Fibroblast of skin of left quadriceps (primary cell): ENCODE results near the gene GGTLC3.
"Not testable (repeated sequence)": the region's sequence is repeated elsewhere in the genome, so short reads cannot be mapped to it uniquely, and the experiment has no call there.

Experiments used
- DNase-seq, 2 experiments: peaks; one replicate each; pipeline ENCODE4 v3.0.0-alpha.2; 2013; ENCODE audit warnings: low read depth in 2 of 2

Gene GGTLC3

DNA sequence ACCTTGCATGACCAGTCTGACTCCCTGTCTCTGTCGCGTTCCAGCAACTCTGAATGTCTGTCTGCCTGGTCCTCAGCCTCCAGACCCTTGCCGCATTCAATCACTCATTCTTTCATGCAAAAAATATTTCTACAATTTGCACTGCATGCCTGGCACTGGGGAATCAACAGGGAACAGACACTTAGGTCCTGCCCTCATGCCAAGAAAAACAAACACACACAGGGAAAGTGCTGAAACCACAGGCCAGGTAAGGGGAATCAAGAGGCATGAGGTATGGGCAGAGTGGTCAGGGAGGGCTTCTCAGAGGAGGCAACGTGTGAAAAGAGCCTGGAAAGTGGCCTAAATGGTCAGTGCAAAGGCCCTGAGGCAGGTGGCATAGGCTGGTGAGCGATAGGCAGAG lies at the start of gene GGTLC3:
Gene GGTLC3, minus strand, starts transcription at position 101 of the 400 bp plus-strand sequence. CDS start 264 bp downstream, outside the sequence.
- DNase-seq = not testable (repeated sequence)

DNA sequence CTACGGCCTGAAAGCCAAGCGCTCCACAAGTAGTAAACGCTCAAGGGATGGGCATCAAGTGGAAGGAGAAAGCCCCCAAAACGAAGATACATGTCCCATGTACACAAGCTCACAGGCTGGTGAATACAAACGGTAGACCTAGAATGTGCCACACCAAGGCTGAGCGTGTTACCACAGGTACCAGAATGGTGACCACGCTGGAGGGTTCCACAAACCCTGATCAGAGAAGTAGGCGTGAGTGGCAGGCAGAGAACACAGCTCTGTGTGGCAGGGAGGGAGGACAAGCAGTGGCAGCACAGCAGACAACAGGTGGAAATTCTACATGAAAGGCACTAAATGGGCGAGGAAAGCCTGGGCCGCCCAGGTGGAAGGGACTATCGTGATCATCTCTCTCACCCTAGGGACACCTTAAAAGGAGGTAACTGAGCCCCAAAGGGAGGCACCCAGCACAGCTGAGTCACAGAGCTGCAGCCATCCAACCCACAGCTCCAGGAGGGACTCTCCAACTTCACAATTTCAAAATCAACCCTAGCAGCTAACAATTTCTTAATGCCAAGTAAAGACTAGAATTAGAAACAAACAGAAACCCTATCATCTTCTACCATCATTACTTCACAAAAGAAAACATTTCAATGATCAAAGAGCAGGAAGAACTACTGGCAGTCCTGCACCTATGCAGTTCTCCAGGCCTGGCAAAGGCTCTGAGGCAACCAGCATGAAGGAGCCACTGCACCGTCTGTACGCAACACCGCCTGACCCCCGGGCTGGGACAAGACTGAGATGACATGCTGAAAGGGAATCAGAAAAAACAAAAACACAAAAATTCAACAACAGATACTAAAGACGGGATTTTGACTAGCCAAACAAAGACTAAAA lies 42.4 kb upstream of the GGTLC3 start:
- DNase-seq = not testable (repeated sequence)

DNA sequence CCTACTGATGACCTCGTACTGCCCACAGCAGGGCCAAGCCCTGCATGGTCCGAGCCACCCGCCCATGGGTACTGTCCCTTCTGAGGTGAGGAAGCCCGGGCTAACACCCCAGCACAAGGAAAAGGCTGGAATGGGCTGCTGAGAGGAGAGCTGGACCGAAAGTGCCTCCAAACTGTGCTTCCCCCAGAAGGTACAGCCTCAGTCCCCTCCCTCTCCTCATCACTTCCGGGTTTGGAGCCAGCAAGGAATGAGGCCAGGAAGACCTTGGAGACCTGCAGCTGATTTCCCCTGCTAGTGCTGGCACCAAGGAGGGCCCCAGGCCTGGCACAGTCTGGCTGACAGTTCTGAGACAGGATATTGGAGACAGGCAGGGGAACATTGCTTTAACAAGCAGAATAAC lies 41.0 kb upstream of the GGTLC3 start:
- DNase-seq = not testable (repeated sequence)

DNA sequence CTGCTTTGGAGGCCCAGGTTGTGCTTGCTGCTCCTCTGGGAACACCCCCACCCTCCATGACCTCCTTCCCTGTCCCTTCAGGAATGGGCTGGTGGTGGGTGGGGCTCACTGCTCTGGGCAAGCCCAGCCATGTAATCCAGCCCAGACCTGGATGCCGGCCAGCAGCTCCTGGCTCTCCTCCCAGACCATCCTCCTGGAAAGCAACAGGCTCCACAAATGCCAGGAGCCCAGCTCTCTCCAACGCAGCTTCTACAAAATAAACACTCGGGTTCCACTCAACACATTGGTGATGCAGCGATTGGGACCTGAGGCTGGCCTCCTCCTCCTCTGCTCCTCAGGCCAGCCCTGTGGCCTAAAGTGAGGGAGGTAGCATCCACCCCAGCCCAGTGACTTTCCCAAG lies 40.6 kb upstream of the GGTLC3 start:
- DNase-seq = not testable (repeated sequence)

DNA sequence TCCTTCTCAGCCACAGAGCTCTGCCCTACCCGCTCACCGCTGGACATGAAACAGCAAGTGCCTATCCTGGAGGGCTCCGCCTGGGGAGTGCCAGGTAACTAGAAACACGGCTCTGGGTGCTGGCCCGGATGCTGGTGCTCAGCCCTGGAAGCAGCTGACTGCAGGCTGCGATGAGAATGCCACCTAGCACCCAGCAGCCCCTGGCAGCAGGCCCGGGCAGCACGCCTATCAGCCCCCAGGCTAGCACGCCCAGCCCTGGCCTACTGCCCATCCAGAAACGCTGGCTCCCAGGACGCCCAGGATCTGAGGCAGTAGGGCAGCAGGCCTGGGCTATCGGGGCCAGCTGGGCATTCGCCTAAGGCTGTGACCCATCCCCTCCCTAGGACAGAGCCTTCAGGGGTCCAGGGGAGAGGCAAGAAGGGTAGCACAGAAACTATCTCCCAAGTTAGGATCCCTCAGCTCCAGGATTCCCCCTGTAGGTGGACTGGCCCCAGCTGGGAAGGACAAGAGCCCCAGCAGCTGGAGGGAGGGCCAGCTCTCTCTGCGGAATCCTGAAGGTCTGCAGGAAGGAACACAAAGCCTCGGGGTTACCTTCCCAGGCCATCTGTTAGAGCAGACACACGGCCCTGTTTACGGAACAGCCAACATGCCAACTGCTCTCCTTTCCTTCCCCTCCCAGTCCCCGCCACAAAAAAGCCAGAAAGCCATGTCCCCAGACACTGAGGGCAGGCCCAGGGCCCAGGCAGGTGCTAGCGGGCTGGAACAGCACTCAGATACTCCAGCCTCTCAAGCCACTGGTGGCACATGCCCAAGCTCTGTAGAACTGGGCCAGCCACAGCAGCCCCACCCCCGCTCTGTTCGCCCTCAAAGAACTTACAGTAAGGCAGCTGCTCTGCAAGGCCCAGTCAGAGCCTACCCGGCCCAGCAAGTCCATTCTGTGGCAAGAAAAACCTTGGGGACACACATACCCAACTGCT lies 36.6 kb upstream of the GGTLC3 start:
- DNase-seq = not testable (repeated sequence)

DNA sequence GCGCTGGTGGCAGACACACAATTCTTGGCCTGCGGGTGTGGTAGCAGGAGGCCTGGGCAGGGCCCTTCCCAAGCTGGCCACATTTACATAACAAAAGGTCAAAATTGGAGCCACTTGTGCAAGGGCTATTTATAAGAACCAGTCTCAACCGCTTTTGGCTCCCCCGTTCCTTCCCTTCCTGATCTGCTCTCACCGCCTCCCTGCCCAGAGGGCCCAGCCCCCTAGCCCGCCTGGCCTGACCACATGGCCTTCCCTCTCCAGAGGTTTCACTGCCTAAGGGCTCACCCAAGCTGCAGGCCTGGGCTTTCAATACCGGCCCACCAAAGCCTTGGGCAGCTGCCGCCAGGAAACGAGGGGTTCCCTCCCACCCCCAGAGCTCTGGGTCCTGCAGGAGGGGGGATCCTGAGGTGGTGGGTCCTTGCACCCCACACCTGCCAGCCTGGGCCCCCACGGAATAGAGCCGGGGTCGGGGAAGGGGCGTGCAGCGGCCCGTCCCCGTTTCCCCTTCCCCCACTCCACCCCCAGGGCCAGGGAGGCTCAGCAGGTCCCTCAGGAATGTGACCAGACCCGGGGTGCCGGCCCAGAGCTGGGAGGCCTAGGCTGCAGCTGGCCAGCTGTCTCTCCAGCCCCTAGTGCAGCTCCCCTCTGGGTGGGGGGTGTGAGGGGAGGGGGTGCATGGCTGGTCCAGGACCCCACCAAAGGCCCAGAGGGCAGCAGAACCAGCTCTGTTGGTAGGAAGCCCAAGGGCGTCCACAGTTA lies 35.1 kb upstream of the GGTLC3 start:
- not testable (repeated sequence) for DNase-seq

DNA sequence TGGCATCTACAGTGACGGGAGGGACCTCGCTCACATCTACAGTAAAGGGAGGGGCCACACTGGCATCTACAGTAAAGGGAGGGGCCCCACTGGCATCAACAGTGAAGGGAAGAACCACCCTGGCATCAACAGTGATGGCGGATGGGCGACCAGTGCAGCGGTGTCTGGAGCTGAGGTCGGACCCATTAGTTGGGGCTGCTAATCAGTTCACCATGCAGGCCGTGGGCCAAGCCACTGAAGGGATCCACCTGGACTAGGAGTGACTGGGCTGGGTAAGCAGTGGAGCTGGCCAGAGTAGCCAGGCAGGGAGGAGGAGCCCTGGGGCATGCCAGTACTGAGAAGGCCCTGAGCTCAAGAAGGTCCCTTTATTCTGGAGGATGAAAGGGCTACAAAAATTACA lies 33.1 kb upstream of the GGTLC3 start:
- not testable (repeated sequence) for DNase-seq

DNA sequence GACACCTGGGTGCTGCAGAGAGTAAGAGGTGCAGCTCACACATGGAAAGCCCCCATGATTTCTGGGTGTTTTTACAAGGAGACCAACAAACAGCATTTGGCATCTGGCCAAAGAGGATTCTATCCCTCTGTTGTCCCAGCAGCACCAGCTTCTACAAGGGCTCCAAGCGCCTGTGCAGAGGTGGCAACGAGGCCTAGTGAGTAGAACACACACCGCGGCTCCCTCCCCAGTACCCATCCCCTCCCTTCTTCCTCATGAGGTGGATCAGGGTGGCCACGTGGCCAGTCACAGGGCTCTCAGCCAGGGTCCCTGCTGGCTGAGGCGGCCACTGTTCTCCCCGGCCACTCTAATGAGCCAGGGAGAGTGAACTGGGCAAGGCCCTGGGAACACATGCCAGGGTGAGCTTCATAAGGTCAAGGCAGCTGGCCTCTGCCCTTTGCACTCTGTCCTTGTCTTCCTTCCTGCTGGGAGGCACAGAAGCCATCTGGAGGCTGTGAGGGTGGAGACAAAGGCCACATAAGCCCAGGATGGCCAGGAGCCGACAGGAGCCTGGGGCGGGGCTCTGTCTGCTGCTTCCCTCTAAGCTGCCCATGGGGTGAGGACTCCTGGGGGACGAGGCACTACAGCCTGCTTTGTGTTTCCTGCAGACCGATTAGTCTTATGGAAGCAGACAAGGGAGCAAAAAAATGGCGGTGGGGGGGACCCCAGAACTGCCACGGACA lies 31.7 kb upstream of the GGTLC3 start:
- not testable (repeated sequence) for DNase-seq

DNA sequence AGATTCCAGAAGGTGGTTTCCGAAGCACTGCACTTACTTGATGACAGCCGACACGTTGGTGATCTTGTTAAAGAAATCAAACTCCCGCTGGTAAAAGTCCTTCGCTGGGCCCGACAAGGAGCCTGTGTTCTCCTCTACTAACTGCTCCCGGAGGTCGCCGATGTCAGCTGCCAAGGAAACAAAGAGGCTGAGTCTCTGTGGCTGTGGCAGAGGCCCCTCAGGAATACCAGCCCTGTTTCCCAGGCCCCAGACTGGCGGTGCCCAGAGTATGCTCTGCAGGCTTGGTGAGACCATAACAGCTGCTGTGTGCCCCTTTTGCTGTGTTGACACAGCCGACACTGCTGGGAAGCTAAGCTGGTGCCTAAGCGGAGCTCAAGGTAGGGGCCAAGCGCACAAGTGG lies 26.7 kb upstream of the GGTLC3 start:
- DNase-seq = not testable (repeated sequence)

DNA sequence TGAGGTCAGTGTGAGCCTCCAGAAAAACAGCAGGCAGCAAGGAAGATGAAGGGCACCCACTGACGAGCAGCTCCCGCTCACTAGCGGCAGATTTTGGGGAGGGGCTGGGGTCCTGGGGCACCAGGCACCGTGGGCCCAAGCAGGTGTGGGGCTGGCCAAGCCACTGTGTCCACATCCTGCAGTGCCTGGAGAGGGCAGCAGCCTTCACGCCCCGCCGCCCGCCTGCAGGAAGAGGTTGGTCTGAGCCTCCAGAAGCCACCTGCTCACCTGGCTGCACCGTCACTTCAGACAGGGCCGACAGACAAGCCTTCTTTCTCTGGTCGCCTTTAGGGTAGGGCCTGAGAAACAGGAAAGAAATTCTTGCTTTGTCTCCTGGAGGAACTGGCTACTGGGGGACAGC lies 25.4 kb upstream of the GGTLC3 start:
- DNase-seq = not testable (repeated sequence)

DNA sequence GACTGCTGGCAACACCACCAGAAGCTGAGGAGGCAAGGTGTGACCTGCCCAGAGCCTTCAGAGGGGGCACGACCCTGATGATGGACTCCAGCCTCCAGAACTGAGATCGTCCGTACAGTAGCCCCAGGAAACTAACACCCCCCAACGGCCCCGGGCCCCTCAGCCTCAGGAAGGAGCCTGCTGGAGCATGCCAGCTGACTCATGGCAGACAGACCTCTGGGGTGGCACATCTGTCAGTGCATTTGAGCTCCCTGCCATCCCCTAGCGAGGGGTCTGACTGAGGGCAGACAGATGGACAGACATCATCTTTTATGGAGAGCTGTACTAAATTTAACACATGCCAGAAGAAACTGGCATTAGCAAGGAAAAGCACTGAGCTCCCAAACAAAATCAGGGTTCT lies 22.0 kb upstream of the GGTLC3 start:
- not testable (repeated sequence) for DNase-seq

DNA sequence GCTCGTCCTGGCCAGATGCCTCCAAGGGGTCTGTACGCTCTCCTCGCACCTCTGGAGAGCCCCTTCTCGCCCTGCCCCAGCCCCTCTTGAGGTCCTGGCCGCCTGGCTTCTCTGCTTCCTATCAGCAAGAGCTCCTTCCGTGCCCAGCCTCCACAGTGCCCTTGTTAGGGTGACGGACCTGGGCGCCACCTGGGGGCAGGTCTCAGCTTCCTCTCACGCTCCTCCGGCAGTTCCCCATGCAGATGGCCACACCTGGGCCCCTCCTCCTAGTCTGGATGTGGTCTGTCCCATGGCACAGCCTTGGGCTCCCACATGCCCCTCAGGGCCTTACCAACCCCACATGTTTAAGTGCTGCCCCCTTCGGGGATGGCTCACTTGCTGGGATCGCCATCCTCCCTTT lies 16.4 kb upstream of the GGTLC3 start:
- not testable (repeated sequence) for DNase-seq

DNA sequence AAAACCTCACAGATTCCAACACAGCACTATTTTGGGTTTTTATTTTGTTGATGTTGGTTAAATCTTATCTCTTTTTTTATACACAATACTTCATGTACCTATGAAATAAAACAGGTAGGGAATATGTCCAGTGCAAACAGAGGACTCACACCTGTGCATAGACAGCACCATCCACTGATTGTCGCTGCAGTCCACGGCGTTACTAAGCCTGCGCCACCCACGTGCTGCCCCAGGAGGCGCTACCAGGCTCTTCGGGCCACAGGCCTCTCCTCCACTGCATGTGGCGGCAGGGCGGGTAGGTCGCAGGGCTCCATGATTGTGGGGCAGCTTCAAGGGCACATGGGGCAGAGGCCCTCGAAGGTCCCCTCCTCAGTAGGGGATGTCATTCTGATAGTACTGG lies 15.7 kb upstream of the GGTLC3 start:
- not testable (repeated sequence) for DNase-seq

DNA sequence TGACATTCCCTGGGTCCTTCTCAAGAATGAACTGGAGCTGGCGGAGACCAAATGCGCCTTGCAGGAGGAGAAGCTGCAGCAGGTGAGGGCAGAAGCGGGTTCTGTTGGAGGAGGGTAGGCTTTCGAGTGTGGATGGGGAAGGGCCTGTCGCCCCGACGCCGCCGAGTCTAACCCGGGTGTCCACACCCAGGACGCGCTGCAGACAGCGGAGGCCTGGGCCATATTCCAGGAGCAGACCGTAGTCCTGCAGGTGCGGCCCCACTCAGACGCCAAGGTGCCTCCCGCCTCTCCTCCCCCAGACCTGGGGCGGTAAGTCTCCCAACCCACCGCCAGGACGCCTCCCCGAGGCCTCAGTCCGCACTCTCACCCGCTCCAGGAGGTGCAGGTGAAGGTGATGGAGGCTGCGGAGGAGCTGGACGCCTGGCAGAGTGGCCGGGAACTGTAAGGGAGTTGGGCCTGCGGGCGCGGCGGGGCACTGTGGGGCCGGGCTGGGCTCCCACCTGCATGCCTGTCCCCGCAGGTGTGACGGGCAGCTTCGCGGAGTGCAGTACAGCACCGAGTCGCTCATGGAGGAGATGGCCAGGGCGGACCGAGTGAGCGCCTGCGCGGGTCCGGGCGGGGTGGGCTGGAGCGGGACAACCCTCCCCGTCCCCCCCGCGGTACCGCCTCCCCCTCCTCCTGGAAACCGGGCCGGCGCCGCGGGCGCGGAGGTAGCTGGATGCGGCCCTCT lies 11.6 kb upstream of the GGTLC3 start:
- DNase-seq = not testable (repeated sequence)

DNA sequence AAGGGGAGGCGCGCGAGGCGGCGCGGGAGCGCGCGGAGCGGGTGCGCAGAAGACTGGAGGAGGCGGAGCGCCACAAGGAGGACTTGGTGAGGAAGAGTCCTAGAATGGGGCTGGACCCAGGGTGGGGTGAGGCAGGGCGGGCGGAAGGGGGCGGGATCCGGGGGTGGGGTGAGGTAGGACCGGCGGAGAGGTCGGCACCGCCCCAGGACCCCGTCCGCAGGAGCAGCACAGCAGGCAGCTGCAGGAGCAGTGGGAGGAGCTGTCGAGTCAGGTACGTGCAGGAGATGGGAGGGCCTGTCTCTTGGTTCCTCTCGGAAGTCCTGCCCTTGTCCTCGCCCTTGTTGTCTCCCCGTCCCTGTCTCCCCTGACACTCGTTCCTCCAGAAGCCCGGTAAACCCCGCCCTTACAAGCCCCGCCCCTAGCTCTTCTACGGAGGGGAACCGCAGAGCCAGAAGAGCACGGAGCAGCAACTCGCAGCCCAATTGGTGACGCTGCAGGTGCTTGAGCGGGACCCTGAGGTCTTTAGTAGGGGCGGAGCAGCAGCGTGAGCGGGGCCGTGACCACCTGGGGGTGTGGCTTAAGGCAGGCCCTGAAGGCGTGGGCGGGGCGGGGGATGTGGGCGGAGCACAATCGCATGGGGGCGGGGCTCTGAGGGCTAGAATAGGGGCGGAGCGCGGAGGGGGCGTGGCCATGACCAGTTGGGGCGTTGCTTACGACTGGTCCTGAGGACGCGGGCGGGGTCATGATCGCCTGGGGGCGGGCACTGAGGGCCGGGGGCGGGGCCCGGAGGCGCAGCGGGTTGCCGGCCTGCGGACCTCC lies 10.8 kb upstream of the GGTLC3 start:
- DNase-seq = not testable (repeated sequence)

DNA sequence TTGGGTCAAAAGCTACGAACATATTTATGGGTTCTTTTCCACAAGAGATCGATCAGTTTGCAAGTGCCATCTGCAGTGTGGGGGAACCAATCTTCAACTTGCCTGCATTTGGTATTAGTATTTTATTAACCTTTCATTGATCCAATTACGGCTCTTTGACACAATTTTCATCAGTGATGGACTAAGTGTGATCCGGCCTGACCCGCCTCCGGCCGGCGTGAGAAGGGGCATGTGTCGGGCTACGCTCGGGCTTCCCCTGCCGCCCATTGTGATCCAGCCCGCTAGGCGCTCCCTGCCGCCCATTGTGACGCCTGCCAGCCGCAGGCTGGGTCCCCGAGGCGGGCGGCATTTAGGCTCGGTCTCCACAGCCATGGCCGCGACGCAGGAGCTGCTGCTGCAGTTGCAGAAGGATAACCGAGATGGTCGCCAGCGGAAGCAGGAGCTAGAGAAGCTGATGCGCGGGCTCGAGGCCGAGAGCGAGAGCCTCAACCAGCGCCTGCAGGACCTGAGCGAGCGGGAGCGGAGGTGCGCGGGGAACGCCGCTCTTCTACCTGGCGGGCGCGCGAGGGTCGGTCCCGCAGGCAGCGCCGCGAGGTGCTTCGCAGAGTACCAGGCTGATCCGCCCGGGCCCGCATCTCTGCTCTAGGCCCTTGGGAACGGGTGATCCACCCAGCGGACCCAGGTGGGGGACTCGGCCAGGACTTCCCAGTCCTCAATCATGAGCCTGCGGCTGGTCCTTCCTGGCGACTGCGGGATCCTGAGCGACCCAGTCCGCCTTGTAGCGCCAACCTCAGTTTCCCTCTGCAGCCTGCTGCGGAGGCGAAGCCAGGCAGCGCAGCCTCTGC lies 10.0 kb upstream of the GGTLC3 start, which contains the start of gene TMEM191B:
Gene TMEM191B, plus strand, starts transcription at position 51 of the 845 bp plus-strand sequence. Its CDS starts 179 bp downstream, at position 230.
- not testable (repeated sequence) for DNase-seq

DNA sequence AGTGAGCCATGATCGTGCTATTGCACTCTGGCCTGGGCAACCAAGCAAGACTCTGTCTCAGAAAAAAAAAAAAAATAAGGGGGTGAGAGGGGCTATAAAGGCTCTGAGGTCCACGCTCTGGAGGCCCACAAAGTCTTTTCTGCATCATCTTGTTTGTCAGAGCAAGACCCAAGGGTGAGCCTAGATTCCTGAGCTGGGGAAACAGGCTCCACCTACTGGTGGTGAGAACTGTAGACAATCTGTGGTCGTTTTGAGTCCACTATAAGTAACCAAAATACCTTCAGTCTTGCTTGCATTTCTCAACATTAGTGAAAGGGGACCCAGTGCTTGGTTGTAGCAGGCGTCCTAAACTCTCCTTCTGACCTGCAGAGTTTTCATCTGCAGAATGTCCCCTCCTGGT lies 5.4 kb upstream of the GGTLC3 start:
- not testable (repeated sequence) for DNase-seq

DNA sequence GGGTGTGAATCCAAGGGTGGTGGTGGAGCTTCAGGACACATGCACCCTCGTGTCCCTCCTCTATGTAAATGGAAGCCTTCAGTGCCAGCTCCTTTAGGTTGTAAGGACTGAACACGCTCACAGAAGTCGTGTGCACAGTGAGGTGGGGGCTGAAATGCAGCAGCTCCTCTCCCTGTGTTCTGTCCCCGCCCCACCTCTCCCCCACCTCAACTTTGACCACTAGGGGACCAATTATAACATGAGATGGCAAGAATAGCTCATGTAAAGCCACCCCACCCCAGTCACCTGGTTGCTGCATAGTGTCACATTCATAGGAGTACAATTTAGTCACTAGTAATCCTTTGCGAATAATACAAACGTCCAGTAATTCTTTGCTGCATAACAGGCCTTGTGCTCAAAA lies 4.8 kb upstream of the GGTLC3 start:
- DNase-seq = not testable (repeated sequence)
